ENCODE data around the gene SYCP2L.
"Not testable (repeated sequence)": the region's sequence is repeated elsewhere in the genome, so short reads cannot be mapped to it uniquely, and the experiment has no call there.

The SYCP2L gene

DNA sequence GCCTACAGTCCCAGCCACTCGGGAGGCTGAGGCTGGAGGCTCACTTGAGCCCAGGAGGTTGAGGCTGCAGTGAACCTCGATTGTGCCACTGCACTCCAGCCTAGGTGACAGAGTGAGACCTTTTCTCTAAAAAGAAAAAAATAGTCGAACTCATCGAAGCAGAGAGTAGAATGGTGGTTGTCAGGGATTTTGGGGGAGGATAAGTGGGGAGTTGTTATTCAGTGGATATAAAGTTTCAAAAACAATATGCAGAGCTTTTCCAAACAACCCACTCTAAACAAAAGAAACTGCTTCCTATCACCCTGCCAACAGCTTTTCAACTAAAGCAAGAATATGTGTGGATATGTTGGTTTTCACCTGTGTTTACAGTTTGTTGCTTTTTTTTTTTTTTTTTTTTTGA is 37.0 kb upstream of the SYCP2L start:
- no peak for TF ChIP-seq CTCF (IDR thresholded peaks at IDR 0.05; ENCODE audit: low read depth, low read length)
- no peak overlapping the region for H3K4me3 ChIP-seq (replicated peaks in 1 of 2; ENCODE audit: low read depth in 2 of 2, low read length in 2 of 2)

GRCh38 chr6:10850728-10851127 is 36.1 kb upstream of the SYCP2L start:
- DNase-seq (ENCODE audit: low read depth in 2 of 2), result no peak
- TF ChIP-seq CTCF (IDR thresholded peaks at IDR 0.05; ENCODE audit: low read depth, low read length), result no peak

More for the DNA sequence above, 37.0 kb upstream of the SYCP2L start:
- no peak for DNase-seq (ENCODE audit: low read depth in 2 of 2)

DNA sequence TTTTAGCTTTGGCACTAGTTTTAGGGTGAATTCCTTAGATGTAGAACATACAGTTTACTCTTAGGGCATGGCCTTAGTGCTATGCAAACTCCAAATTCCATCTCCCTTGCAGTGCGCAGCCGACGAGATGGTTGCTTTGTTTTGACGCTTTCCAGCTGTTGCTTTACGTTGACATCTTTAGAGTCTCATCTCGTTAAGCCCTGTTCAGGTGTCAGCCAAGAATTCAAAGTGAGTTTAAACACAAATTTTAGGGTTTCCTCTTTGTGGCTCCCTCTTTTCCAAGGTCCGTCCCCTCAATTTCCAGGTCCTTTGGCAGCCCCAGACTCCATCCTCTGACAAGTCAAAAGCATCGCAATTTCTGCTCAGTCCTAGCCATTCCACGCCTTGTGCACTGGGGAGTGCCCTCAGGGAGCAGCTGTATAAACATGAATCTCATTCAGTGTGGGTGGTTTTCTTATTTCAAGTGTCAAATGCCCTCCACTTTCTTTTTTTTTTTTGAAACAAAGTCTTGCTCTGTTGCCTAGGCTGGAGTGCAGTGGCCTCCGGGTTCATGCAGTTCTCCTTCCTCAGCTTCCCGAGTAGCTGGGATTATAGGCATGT is 34.4 kb upstream of the SYCP2L start:
- TF ChIP-seq CTCF (IDR thresholded peaks at IDR 0.05; ENCODE audit: low read depth, low read length), result no peak
- no peak overlapping the region for H3K4me3 ChIP-seq (replicated peaks in 1 of 2; ENCODE audit: low read depth in 2 of 2, low read length in 2 of 2)
- DNase-seq (ENCODE audit: low read depth in 2 of 2), result no peak

More at GRCh38 chr6:10850728-10851127, 36.1 kb upstream of the SYCP2L start:
- no peak overlapping the region for H3K4me3 ChIP-seq (replicated peaks in 1 of 2; ENCODE audit: low read depth in 2 of 2, low read length in 2 of 2)

DNA sequence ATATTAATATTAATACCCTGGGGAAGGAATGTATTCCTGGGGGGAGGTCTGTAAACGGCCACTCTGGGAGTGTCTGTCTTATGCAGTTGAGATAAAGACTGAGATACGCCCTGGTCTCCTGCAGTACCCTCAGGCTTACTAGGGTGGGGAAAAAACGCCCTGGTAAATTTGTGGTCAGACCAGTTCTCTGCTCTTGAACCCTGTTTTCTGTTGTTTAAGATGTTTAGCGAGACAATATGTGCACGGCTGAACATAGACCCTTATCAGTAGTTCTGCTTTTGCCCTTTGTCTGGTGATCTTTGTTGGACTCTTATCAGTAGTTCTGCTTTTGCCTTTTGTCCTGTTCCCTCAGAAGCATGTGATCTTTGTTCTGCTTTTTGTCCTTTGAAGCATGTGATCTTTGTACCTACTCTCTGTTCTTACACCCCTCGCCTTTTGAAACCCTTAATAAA is 33.0 kb upstream of the SYCP2L start:
- not testable (repeated sequence) for DNase-seq (ENCODE audit: low read depth in 2 of 2); H3K4me3 ChIP-seq (replicated peaks in 1 of 2; ENCODE audit: low read depth in 2 of 2, low read length in 2 of 2)

GRCh38 chr6:10854922-10855632 is 31.8 kb upstream of the SYCP2L start:
- no peak for TF ChIP-seq CTCF (IDR thresholded peaks at IDR 0.05; ENCODE audit: low read depth, low read length)
- no peak for DNase-seq (ENCODE audit: low read depth in 2 of 2)
- H3K4me3 ChIP-seq (replicated peaks in 1 of 2; ENCODE audit: low read depth in 2 of 2, low read length in 2 of 2), result no peak overlapping the region

DNA sequence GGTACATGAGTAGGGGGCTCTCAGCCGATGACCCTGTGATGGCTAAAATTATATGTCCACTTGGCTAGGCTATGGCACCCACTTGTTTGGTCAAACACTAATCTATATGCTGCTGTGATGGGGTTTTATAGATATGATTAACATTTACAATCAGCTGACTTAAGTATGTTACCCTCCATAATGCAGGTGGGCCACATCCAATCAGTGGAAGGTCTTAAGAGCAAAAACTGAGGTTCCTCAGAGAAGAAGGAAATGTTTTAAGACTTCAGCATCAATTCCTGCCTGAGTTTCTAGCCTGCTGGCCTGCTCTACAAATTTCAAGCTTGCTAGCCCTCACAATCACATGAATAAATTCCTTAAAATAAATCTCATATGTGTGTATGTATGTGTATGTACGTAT is 29.6 kb upstream of the SYCP2L start:
- no peak for DNase-seq (ENCODE audit: low read depth in 2 of 2)
- no peak for TF ChIP-seq CTCF (IDR thresholded peaks at IDR 0.05; ENCODE audit: low read depth, low read length)
- H3K4me3 ChIP-seq (replicated peaks in 1 of 2; ENCODE audit: low read depth in 2 of 2, low read length in 2 of 2), result no peak overlapping the region

DNA sequence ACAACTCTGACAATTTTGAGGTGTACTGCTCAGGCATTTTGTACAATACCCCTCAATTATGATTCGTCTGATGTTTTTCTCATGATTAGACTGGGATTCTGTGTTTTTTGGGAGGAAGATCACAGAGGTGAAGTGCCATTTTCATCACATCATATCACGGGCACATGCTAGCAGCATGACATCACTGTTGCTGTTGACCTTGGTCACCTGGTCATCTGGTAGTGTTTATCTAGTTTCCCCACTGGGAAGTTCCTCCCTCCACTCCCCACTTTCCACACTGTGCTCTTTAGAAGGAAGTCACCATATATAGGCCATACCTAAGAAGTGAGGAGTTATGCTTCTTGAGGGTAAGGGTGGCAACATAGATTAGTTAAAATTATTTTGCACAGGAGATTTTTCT is 25.8 kb upstream of the SYCP2L start:
- TF ChIP-seq CTCF (IDR thresholded peaks at IDR 0.05; ENCODE audit: low read depth, low read length), result no peak
- no peak for DNase-seq (ENCODE audit: low read depth in 2 of 2)
- H3K4me3 ChIP-seq (replicated peaks in 1 of 2; ENCODE audit: low read depth in 2 of 2, low read length in 2 of 2), result no peak overlapping the region

Measured in cardiac fibroblast (primary cell).